NCI-H226 (cell line): ENCODE results near the gene TMA7.
A peak's percentile ranks its signal among the peaks of the same experiment; 100 is the strongest.
"Not testable (repeated sequence)": the region's sequence is repeated elsewhere in the genome, so short reads cannot be mapped to it uniquely, and the experiment has no call there.

Experiments used
- DNase-seq: peaks from one replicate; pipeline ENCODE4 v3.0.0-alpha.2; 2015

The TMA7 gene

GRCh38 chr3:48437812-48438211, 2.2 kb upstream of the TMA7 start:
- DNase-seq: no peak

GRCh38 chr3:48440590-48440958, 517 bp downstream of the TMA7 start:
- DNase-seq: no peak

- no peak for DNase-seq
Measured at GRCh38 chr3:48441940-48442339, 1.9 kb downstream of the TMA7 start.

- DNase-seq: no peak
Measured at GRCh38 chr3:48445277-48445882, 5.3 kb downstream of the TMA7 start.

- no peak for DNase-seq
Measured at GRCh38 chr3:48446043-48446424, 6.0 kb downstream of the TMA7 start.

GRCh38 chr3:48446425-48447193, 6.6 kb downstream of the TMA7 start, which contains the start of gene ATRIP:
Gene ATRIP, plus strand, starts transcription at chr3:48446737. Its CDS starts 109 bp downstream, at chr3:48446846.
- DNase-seq: peak; percentile 85

- no peak for DNase-seq
Measured at GRCh38 chr3:48451270-48451669, 11.2 kb downstream of the TMA7 start.

GRCh38 chr3:48456456-48456855, 16.4 kb downstream of the TMA7 start:
- no peak for DNase-seq

- DNase-seq: no peak
Measured at GRCh38 chr3:48459331-48459730, 19.3 kb downstream of the TMA7 start.

- DNase-seq: no peak
Measured at GRCh38 chr3:48459773-48460516, 19.9 kb downstream of the TMA7 start.

GRCh38 chr3:48460517-48460902, 20.5 kb downstream of the TMA7 start:
- DNase-seq: no peak

- not testable (repeated sequence) for DNase-seq
Measured at GRCh38 chr3:48461767-48462166, 21.7 kb downstream of the TMA7 start.

- no peak for DNase-seq
Measured at GRCh38 chr3:48463703-48464102, 23.6 kb downstream of the TMA7 start.

GRCh38 chr3:48464713-48465221, 24.7 kb downstream of the TMA7 start:
- DNase-seq: no peak

GRCh38 chr3:48465237-48465530, 25.1 kb downstream of the TMA7 start:
- no peak for DNase-seq

- DNase-seq: peak; percentile 100
Measured at GRCh38 chr3:48465531-48466378, 25.7 kb downstream of the TMA7 start.

- no peak for DNase-seq
Measured at GRCh38 chr3:48466386-48467109, 26.5 kb downstream of the TMA7 start.

- DNase-seq: no peak
Measured at GRCh38 chr3:48467110-48467454, 27.0 kb downstream of the TMA7 start.

GRCh38 chr3:48467473-48468267, 27.6 kb downstream of the TMA7 start:
- no peak for DNase-seq

GRCh38 chr3:48468329-48468731, 28.3 kb downstream of the TMA7 start:
- DNase-seq: no peak
